Measurements from ENCODE around the gene TIMP3. TPM values are rescaled to one million over a fixed set of nuclear protein-coding genes. Genes with fewer than 3 reads are reported as not detected.
A peak's percentile ranks its signal among the peaks of the same experiment; 100 is the strongest.
"Not testable (repeated sequence)": the region's sequence is repeated elsewhere in the genome, so short reads cannot be mapped to it uniquely, and the experiment has no call there.

Gene TIMP3
- total and polyA plus RNA-seq, 5 donors = 412 to 893 (median 524) TPM

- ATAC-seq; H3K9me3 ChIP-seq (ENCODE audit: control insufficient read depth, low read length); H3K4me3 ChIP-seq (ENCODE audit: low read length); intact Hi-C loops (cut with DNase I); H3K27me3 ChIP-seq (ENCODE audit: control insufficient read depth, insufficient read depth); H3K4me1 ChIP-seq (ENCODE audit: control insufficient read depth, insufficient read depth, low read length); DNase-seq; H3K27ac ChIP-seq (ENCODE audit: low read length): not testable (repeated sequence)
- WGBS = 91% methylated on average over 5 of the region's 5 CpGs
These were observed 72.1 kb downstream of the TIMP3 start for GRCh38 chr22:32873604-32874003.

DNA sequence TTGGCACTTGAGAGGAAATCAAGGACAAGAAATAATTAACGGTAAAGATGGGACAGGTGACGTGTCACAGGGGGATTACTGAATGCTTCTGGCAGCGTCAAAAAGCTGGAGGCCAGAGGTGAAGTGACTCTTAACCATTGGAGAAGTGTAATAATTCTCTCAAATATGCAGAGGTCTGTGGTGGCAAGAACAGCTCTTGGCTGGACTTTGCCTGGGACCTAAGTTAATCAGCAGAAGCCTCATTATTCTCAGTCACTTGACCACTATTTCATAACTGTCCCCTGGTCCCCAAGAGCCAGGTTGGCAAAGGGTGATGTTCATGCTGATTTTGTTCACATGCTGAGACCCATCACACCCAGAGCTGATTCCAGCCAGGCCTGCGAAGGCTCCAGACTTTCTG, 72.9 kb downstream of the TIMP3 start:
- WGBS = 72% methylated on average over 4 of the region's 4 CpGs
- ATAC-seq = peak in 1 of 2 donors; percentile 51
- intact Hi-C loops (cut with DNase I) = no loop called here

GRCh38 chr22:32874976-32875375, 73.5 kb downstream of the TIMP3 start:
- no peaks in the 10 kb centered on the region for H3K27me3 ChIP-seq (ENCODE audit: control insufficient read depth, insufficient read depth)
- 57% methylated on average over 10 of the region's 10 CpGs for WGBS
- no peak overlapping the region for H3K27ac ChIP-seq (ENCODE audit: low read length)
- no peak overlapping the region for H3K4me3 ChIP-seq (ENCODE audit: low read length)
- intact Hi-C loops (cut with DNase I) = no loop called here
- no peak for DNase-seq
- no peaks in the 10 kb centered on the region for H3K4me1 ChIP-seq (ENCODE audit: control insufficient read depth, insufficient read depth, low read length)
- ATAC-seq = no peak
- no peaks in the 10 kb centered on the region for H3K9me3 ChIP-seq (ENCODE audit: control insufficient read depth, low read length)

More for the DNA sequence above, 72.9 kb downstream of the TIMP3 start:
- H3K27ac ChIP-seq (ENCODE audit: low read length) = no peak overlapping the region
- no peaks in the 10 kb centered on the region for H3K27me3 ChIP-seq (ENCODE audit: control insufficient read depth, insufficient read depth)
- no peaks in the 10 kb centered on the region for H3K4me1 ChIP-seq (ENCODE audit: control insufficient read depth, insufficient read depth, low read length)
- no peak for DNase-seq
- no peaks in the 10 kb centered on the region for H3K9me3 ChIP-seq (ENCODE audit: control insufficient read depth, low read length)
- H3K4me3 ChIP-seq (ENCODE audit: low read length) = no peak overlapping the region

- no peaks in the 10 kb centered on the region for H3K9me3 ChIP-seq (ENCODE audit: control insufficient read depth, low read length)
- H3K27ac ChIP-seq (ENCODE audit: low read length) = no peak overlapping the region
- DNase-seq (no peak), ATAC-seq (no peak)
- peaks cover 7% of the 10 kb centered on the region for H3K4me1 ChIP-seq (ENCODE audit: control insufficient read depth, insufficient read depth, low read length)
- no peaks in the 10 kb centered on the region for H3K27me3 ChIP-seq (ENCODE audit: control insufficient read depth, insufficient read depth)
- intact Hi-C loops (cut with DNase I) = no loop called here
- no peak overlapping the region for H3K4me3 ChIP-seq (ENCODE audit: low read length)
- WGBS = 97% methylated on average over 2 of the region's 2 CpGs
These were observed 75.0 kb downstream of the TIMP3 start for GRCh38 chr22:32876516-32876915.

DNA sequence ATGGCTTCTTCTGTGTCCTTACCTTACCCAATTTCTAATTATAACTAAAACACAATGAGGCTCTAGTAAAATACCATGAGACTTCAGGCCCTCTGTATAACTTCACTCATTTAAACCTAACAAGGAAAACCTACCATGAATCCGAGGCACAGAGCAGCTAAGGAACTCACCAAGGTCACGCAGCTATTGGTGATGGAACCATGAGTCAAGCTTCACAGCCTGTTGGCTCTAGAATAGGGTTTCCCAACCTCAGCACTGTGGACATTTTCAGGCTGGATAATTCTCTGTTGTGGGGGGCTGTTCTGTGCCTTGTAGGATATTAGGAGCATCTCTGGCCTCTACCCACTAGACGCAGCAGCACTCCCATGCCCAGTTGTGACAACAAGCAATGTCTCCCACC, 75.7 kb downstream of the TIMP3 start:
- WGBS = 79% methylated on average over 3 of the region's 3 CpGs
- ATAC-seq (no peak), DNase-seq (no peak)
- Histone ChIP-seq H3K9me3 (ENCODE audit: control insufficient read depth, low read length) (no peaks in the 10 kb centered on the region), H3K4me1 (ENCODE audit: control insufficient read depth, insufficient read depth, low read length) (peaks cover 7% of the 10 kb centered on the region), H3K27me3 (ENCODE audit: control insufficient read depth, insufficient read depth) (no peaks in the 10 kb centered on the region), H3K4me3 (ENCODE audit: low read length) (no peak overlapping the region), H3K27ac (ENCODE audit: low read length) (no peak overlapping the region)
- intact Hi-C loops (cut with DNase I) = no loop called here

DNA sequence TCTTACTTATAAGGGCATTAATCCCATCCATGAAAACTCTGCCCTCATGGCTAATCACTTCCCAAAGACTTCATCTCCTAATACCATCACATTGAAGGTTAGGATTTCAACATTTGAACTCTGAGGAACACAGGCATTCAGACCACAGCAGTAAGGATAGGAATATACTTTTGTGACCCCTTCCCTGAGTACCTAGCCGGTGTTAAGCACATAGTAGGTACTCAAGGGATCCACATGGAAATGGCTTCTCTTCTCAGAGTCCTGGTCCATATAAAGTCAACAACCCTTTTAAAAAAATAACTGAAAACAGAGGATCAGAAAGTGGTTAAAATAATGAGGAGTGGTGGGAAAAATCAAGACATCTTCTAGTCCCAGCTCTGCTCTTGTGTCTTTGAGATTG, 78.0 kb downstream of the TIMP3 start:
- DNase-seq = no peak
- Histone ChIP-seq H3K4me1 (ENCODE audit: control insufficient read depth, insufficient read depth, low read length) (peaks cover 7% of the 10 kb centered on the region), H3K27ac (ENCODE audit: low read length) (no peak overlapping the region), H3K9me3 (ENCODE audit: control insufficient read depth, low read length) (no peaks in the 10 kb centered on the region), H3K4me3 (ENCODE audit: low read length) (no peak overlapping the region), H3K27me3 (ENCODE audit: control insufficient read depth, insufficient read depth) (no peaks in the 10 kb centered on the region)
- no peak for ATAC-seq
- intact Hi-C loops (cut with DNase I) = no loop called here
- 95% methylated on average over 1 of the region's 1 CpG for WGBS

DNA sequence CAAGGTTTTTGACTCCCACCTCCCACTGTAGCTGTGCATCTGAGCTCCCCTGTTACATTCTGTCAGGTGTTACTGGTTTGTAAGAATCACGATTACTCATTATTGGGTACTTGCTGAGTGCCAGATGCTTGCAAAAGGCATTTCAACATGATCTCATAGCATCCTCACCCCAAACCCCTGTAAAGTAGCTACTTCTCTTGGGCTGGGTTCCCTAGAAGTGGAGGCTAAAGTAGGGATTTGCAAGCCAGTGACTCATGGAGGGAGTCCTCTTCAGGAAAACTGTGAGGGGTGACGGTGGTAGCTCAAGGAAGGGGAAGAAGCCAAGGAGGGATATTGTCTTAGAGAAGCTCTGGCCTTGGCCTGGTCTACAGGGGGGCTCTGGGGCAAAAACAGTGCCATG, 78.6 kb downstream of the TIMP3 start:
- WGBS = 72% methylated on average over 2 of the region's 2 CpGs
- Histone ChIP-seq H3K27ac (ENCODE audit: low read length) (no peak overlapping the region), H3K4me1 (ENCODE audit: control insufficient read depth, insufficient read depth, low read length) (peaks cover 7% of the 10 kb centered on the region), H3K4me3 (ENCODE audit: low read length) (no peak overlapping the region), H3K9me3 (ENCODE audit: control insufficient read depth, low read length) (no peaks in the 10 kb centered on the region), H3K27me3 (ENCODE audit: control insufficient read depth, insufficient read depth) (no peaks in the 10 kb centered on the region)
- ATAC-seq (peak; percentile 8 to 36), DNase-seq (no peak)
- intact Hi-C loops (cut with DNase I) = no loop called here

DNA sequence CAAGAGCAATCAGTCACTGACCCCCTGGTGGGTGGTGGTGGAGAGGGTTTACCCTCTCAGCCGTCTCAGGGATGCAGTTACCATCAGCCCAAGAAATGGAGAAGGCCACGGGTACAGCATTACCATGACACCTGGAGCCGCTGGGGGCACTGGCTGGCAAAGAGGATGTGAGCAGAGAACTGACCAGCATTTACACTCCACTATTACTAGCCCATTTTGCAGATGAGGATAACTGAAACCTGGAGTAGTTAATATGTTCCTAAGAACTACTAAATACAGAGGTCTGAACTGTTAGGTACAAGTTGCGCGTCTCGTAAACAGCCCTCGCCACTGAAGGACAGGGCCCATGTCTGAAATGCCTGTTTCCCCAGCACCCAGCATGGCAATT, 79.0 kb downstream of the TIMP3 start:
- intact Hi-C loops (cut with DNase I) = no loop called here
- peak overlapping the region; percentile 45 for H3K27ac ChIP-seq (ENCODE audit: low read length)
- no peak overlapping the region for H3K4me3 ChIP-seq (ENCODE audit: low read length)
- no peaks in the 10 kb centered on the region for H3K27me3 ChIP-seq (ENCODE audit: control insufficient read depth, insufficient read depth)
- no peak for DNase-seq
- 75% methylated on average over 7 of the region's 7 CpGs for whole genome bisulfite sequencing
- H3K9me3 ChIP-seq (ENCODE audit: control insufficient read depth, low read length) = no peaks in the 10 kb centered on the region
- H3K4me1 ChIP-seq (ENCODE audit: control insufficient read depth, insufficient read depth, low read length) = peaks cover 7% of the 10 kb centered on the region
- peak in 1 of 2 donors; percentile 2 for ATAC-seq

- ATAC-seq (peak; percentile 96 to 97), DNase-seq (peak; percentile 91 to 97 (median 96))
- H3K4me3 ChIP-seq (ENCODE audit: low read length) = no peak overlapping the region
- no peaks in the 10 kb centered on the region for H3K27me3 ChIP-seq (ENCODE audit: control insufficient read depth, insufficient read depth)
- H3K9me3 ChIP-seq (ENCODE audit: control insufficient read depth, low read length) = no peaks in the 10 kb centered on the region
- H3K4me1 ChIP-seq (ENCODE audit: control insufficient read depth, insufficient read depth, low read length) = peaks cover 7% of the 10 kb centered on the region
- intact Hi-C loops (cut with DNase I) = no loop called here
- WGBS = 14% methylated on average over 20 of the region's 20 CpGs
- peak overlapping the region; percentile 89 for H3K27ac ChIP-seq (ENCODE audit: low read length)
These were observed 79.5 kb downstream of the TIMP3 start for GRCh38 chr22:32880893-32881596.

GRCh38 chr22:32882360-32882755, 80.9 kb downstream of the TIMP3 start:
- Histone ChIP-seq H3K27me3 (ENCODE audit: control insufficient read depth, insufficient read depth) (no peaks in the 10 kb centered on the region), H3K9me3 (ENCODE audit: control insufficient read depth, low read length) (no peaks in the 10 kb centered on the region), H3K4me3 (ENCODE audit: low read length) (no peak overlapping the region), H3K4me1 (ENCODE audit: control insufficient read depth, insufficient read depth, low read length) (peaks cover 7% of the 10 kb centered on the region), H3K27ac (ENCODE audit: low read length) (no peak overlapping the region)
- intact Hi-C loops (cut with DNase I) = no loop called here
- ATAC-seq (no peak), DNase-seq (no peak)
- WGBS = 78% methylated on average over 4 of the region's 4 CpGs

DNA sequence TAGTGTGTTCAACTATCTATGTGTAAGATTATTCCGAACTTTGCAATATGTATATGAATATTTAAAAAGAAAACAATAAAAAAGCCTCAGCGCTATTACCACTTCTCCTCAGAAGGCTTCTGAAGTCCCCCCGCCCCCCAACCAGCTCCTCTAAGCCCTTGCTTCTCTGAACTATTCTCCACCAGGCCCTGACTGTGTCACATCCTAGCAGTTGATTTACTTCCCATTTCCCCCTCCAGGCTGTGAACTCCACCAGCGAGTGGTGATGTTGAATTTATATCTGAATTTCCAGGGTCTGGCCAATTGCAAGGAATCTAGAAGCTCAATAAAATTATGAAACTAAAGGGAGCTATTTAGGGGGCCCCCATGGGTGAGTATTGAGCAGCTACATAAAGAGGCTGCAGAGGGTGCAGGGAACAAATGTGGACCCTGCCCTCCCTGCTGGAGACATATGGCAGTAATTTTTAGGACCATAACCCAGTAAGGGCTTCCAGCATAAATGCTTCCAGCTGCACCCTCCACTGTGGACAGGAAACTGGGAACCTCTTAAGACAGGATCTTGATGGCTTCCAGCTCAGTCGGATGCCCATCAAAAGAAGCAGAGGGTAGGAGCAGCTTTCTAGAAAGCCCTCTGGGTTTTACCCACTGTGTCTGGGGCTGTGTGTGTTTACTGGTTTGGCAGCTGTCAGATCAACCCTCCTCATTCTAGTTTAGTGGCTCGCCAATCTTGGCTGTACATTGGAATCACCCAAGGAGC, 81.4 kb downstream of the TIMP3 start:
- Histone ChIP-seq H3K4me3 (ENCODE audit: low read length) (no peak overlapping the region), H3K27me3 (ENCODE audit: control insufficient read depth, insufficient read depth) (no peaks in the 10 kb centered on the region), H3K9me3 (ENCODE audit: control insufficient read depth, low read length) (no peaks in the 10 kb centered on the region), H3K27ac (ENCODE audit: low read length) (no peak overlapping the region), H3K4me1 (ENCODE audit: control insufficient read depth, insufficient read depth, low read length) (peaks cover 7% of the 10 kb centered on the region)
- intact Hi-C loops (cut with DNase I) = no loop called here
- WGBS = 82% methylated on average over 6 of the region's 6 CpGs
- DNase-seq (no peak), ATAC-seq (no peak)

Measured in right cardiac atrium (tissue), 5 donors.